ENCODE measurements around the gene CRYM. TPM values are rescaled to one million over a fixed set of nuclear protein-coding genes. Genes with fewer than 3 reads are reported as not detected.
A peak's percentile ranks its signal among the peaks of the same experiment; 100 is the strongest.

Gene CRYM
- total RNA-seq, 1 experiment from 2014 or later: 12.9 TPM

DNA sequence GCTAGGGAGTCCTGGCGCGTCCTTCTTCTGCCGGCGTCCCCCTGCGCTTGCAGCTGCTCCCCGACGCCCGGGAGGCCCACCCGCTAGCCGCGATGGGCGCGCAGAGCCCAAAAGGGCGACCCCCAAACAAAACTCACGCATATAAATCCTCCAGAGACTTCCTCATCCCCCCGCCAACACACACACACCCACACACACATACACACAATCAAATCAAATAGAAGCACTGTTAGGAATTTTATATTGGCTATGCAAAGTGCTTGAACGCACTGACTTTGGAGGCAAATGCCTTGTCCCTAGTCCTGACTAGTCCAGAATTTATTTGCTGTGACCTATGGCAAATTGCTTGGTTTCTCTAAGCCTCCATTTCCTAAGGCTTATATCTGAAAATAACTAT, 23.8 kb upstream of the CRYM start (continued):
- TF ChIP-seq, protein P1, sequence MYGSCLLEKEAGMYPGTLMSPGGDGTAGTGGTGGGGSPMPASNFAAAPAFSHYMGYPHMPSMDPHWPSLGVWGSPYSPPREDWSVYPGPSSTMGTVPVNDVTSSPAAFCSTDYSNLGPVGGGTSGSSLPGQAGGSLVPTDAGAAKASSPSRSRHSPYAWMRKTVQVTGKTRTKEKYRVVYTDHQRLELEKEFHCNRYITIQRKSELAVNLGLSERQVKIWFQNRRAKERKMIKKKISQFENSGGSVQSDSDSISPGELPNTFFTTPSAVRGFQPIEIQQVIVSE (CRISPR knock-in tag; IDR thresholded peaks at IDR 0.05; ENCODE audit: borderline replicate concordance): no peak
- TF ChIP-seq, protein P2, sequence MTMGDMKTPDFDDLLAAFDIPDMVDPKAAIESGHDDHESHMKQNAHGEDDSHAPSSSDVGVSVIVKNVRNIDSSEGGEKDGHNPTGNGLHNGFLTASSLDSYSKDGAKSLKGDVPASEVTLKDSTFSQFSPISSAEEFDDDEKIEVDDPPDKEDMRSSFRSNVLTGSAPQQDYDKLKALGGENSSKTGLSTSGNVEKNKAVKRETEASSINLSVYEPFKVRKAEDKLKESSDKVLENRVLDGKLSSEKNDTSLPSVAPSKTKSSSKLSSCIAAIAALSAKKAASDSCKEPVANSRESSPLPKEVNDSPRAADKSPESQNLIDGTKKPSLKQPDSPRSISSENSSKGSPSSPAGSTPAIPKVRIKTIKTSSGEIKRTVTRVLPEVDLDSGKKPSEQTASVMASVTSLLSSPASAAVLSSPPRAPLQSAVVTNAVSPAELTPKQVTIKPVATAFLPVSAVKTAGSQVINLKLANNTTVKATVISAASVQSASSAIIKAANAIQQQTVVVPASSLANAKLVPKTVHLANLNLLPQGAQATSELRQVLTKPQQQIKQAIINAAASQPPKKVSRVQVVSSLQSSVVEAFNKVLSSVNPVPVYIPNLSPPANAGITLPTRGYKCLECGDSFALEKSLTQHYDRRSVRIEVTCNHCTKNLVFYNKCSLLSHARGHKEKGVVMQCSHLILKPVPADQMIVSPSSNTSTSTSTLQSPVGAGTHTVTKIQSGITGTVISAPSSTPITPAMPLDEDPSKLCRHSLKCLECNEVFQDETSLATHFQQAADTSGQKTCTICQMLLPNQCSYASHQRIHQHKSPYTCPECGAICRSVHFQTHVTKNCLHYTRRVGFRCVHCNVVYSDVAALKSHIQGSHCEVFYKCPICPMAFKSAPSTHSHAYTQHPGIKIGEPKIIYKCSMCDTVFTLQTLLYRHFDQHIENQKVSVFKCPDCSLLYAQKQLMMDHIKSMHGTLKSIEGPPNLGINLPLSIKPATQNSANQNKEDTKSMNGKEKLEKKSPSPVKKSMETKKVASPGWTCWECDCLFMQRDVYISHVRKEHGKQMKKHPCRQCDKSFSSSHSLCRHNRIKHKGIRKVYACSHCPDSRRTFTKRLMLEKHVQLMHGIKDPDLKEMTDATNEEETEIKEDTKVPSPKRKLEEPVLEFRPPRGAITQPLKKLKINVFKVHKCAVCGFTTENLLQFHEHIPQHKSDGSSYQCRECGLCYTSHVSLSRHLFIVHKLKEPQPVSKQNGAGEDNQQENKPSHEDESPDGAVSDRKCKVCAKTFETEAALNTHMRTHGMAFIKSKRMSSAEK (CRISPR knock-in tag; IDR thresholded peaks at IDR 0.05; ENCODE audit: borderline replicate concordance): no peak
- TF ChIP-seq, protein P3, sequence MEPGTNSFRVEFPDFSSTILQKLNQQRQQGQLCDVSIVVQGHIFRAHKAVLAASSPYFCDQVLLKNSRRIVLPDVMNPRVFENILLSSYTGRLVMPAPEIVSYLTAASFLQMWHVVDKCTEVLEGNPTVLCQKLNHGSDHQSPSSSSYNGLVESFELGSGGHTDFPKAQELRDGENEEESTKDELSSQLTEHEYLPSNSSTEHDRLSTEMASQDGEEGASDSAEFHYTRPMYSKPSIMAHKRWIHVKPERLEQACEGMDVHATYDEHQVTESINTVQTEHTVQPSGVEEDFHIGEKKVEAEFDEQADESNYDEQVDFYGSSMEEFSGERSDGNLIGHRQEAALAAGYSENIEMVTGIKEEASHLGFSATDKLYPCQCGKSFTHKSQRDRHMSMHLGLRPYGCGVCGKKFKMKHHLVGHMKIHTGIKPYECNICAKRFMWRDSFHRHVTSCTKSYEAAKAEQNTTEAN (CRISPR knock-in tag; IDR thresholded peaks at IDR 0.05): no peak
- TF ChIP-seq, protein P4, sequence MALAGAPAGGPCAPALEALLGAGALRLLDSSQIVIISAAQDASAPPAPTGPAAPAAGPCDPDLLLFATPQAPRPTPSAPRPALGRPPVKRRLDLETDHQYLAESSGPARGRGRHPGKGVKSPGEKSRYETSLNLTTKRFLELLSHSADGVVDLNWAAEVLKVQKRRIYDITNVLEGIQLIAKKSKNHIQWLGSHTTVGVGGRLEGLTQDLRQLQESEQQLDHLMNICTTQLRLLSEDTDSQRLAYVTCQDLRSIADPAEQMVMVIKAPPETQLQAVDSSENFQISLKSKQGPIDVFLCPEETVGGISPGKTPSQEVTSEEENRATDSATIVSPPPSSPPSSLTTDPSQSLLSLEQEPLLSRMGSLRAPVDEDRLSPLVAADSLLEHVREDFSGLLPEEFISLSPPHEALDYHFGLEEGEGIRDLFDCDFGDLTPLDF (CRISPR knock-in tag; IDR thresholded peaks at IDR 0.05): no peak
- TF ChIP-seq OVOL2 (CRISPR knock-in tag; IDR thresholded peaks at IDR 0.05; ENCODE audit: borderline replicate concordance): no peak

DNA sequence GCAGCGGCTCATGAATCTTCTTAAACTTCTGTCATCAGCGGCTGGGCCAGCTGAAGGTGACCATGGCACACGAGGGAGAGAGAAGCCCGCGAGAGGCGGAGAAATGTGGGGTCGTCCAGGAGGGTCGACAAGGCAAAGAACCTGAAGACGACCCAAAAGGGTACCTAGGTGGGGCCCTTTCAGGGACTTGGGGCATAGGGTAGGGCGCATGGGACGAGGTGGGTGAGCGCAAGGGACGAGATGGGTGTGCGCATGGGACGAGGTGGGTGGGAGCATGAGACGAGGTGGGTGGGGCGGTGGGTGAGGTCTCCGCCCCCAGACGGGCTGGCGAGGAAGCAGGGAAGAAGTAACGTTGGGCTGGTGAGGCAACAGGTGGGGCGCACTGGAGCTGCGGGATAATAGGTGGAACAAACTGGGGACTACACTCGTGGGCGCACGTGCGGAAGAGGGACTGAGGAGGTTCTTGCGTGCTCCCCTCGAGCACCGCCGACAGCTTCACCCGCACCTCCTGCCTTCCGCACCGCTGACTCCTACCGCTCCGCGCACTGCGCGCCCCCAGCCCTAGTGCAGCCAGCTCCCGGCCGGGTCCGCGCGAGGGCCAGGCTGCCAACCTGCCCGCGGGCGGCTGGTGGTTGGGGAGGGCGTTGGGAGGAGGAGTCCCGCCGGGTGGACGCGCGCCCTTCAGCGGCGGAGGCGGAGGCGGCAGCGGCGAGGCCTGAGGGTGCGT, 23.2 kb upstream of the CRYM start:
- Mint-ChIP-seq H3K27me3 (ENCODE audit: low read depth) (peaks cover 52% of the 10 kb centered on the region), H3K27ac (no peak overlapping the region)
- POLR2A ChIA-PET: interaction anchor here (0.6 to 2.1 kb wide), 6 partner anchors 21 to 149 kb away, joined by 3 to 15 read pairs (median 4); partner anchors contain the start of gene LDAF1
- TF ChIP-seq NFATC4 (CRISPR knock-in tag; IDR thresholded peaks at IDR 0.05): no peak
- TF ChIP-seq, protein P5, sequence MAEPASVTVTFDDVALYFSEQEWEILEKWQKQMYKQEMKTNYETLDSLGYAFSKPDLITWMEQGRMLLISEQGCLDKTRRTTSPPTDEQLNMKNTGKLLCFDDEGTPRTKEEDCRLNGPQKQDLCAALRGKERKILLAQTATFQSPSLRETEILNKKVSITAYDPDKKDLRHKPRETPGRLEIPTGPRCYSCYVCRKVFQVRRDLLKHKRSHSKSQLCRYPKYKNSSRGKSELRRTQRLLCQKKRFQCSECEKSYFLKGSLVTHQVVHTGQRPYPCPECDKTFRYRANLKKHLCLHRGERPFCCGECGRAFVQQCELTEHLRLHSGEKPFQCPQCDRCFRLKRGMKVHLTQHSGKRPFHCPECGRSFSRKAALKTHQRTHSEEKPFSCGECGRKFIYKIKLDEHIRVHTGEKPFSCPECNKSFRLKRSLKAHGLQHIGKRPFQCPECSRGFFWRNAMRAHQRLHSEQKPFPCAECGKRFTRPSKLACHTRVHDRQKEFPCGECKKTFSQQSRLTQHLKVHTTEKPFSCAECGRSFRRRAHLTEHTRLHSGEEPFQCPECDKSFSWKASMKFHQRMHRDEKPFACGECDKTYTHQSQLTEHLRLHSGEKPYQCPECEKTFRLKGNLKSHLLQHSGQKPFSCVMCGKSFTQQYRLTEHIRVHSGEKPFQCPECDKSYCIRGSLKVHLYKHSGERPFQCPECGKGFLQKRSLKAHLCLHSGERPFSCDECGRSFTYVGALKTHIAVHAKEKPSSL (CRISPR knock-in tag; conservative IDR thresholded peaks at IDR 0.05): no peak
- TF ChIP-seq, protein P3 (CRISPR knock-in tag; IDR thresholded peaks at IDR 0.05): peak; percentile 73; the same call in 1 of the 2 replicates
- TF ChIP-seq TEAD4 (CRISPR knock-in tag; IDR thresholded peaks at IDR 0.05): no peak
- TF ChIP-seq, protein P6, sequence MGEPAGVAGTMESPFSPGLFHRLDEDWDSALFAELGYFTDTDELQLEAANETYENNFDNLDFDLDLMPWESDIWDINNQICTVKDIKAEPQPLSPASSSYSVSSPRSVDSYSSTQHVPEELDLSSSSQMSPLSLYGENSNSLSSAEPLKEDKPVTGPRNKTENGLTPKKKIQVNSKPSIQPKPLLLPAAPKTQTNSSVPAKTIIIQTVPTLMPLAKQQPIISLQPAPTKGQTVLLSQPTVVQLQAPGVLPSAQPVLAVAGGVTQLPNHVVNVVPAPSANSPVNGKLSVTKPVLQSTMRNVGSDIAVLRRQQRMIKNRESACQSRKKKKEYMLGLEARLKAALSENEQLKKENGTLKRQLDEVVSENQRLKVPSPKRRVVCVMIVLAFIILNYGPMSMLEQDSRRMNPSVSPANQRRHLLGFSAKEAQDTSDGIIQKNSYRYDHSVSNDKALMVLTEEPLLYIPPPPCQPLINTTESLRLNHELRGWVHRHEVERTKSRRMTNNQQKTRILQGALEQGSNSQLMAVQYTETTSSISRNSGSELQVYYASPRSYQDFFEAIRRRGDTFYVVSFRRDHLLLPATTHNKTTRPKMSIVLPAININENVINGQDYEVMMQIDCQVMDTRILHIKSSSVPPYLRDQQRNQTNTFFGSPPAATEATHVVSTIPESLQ (CRISPR knock-in tag; IDR thresholded peaks at IDR 0.05): no peak
- TF ChIP-seq, protein P7, sequence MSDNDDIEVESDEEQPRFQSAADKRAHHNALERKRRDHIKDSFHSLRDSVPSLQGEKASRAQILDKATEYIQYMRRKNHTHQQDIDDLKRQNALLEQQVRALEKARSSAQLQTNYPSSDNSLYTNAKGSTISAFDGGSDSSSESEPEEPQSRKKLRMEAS (CRISPR knock-in tag; IDR thresholded peaks at IDR 0.05): peak; percentile 68; the same call in 1 of the 2 replicates
- TF ChIP-seq ZNF263 (CRISPR knock-in tag; IDR thresholded peaks at IDR 0.05; ENCODE audit: low read depth): peak; percentile 68; the same call in 1 of the 2 replicates
- TF ChIP-seq ZBTB21 (CRISPR knock-in tag; IDR thresholded peaks at IDR 0.05; ENCODE audit: borderline replicate concordance): no peak
- no peak for TF ChIP-seq ZNF671 (CRISPR knock-in tag; IDR thresholded peaks at IDR 0.05)
- peak; percentile 68; the same call in 1 of the 2 replicates for TF ChIP-seq ZNF232 (CRISPR knock-in tag; IDR thresholded peaks at IDR 0.05)
- peak; percentile 80 for TF ChIP-seq MYBL2 (CRISPR knock-in tag; IDR thresholded peaks at IDR 0.05)
- TF ChIP-seq ZNF219 (CRISPR knock-in tag; IDR thresholded peaks at IDR 0.05; ENCODE audit: borderline replicate concordance): no peak
- 0 out of 2 replicates have a peak, but pooled peaks have one; percentile 64 for TF ChIP-seq SMAD4 (CRISPR knock-in tag; IDR thresholded peaks at IDR 0.05)

More for the DNA sequence above, 23.2 kb upstream of the CRYM start:
- Mint-ChIP-seq H3K4me1 (peaks cover 31% of the 10 kb centered on the region), H3K9me3 (no peaks in the 10 kb centered on the region), H3K36me3 (no peaks in the 10 kb centered on the region), H3K4me3 (peak overlapping the region; percentile 91)
- ATAC-seq: peak; percentile 70
- CTCF ChIA-PET: interaction anchor here (0.6 to 5.0 kb wide), 50 partner anchors 8 to 1072 kb away, joined by 3 to 186 read pairs (median 5); partner anchors contain the start of genes CRYM, DNAH3, ERI2 and LDAF1
- DNase-seq (ENCODE audit: low spot score): peak; percentile 68

All from WTC11 (cell line).